SK-N-SH (cell line): Measurements from ENCODE around the gene GALNT8. TPM values are rescaled to one million over a fixed set of nuclear protein-coding genes. Genes with fewer than 3 reads are reported as not detected.

Experiments
- CTCF ChIA-PET: fragments of 300-600, 350-600 bp; formaldehyde crosslinking; extraction: SDS; loops from one replicate; lab custom pipeline; 2021; lab: Yijun Ruan, JAX
- POLR2A ChIA-PET: fragments of 350-600 bp; sonication (Branson Sonifier 250); formaldehyde crosslinking; extraction: SDS; loops from one replicate; lab custom pipeline; 2020; ENCODE audit warnings: antibody characterized with exemption, inconsistent platforms; lab: Yijun Ruan, JAX
- DNase-seq: peaks from one replicate; pipeline ENCODE4 v3.0.0; 2012
- H2AFZ ChIP-seq: fragments of 200-600 bp; sonication (generic); 2 replicates; pipeline ENCODE4 v1.8.1; 2016; ENCODE audit warnings: antibody characterized with exemption, mild to moderate bottlenecking, low read depth
- H3F3A ChIP-seq: fragments of 200-600 bp; sonication (generic); replicated peaks from 2 replicates; pipeline ENCODE3; 2016; ENCODE audit warnings: antibody characterized with exemption, mild to moderate bottlenecking; ENCODE audit not compliant: insufficient read depth
- H3K27ac ChIP-seq, 2 experiments: fragments of 200-500 bp in 1 of 2; fragments of 200-600 bp in 1 of 2; sonication (Bioruptor generic) in 1 of 2; sonication (generic), shearing (Covaris generic) in 1 of 2; 2 replicates each; pipeline versions ENCODE4 v1.5.1 to v1.6.1; 2014 to 2016; ENCODE audit warnings: low read depth in 2 of 2, inconsistent platforms in 1 of 2, low read length in 1 of 2, mild to moderate bottlenecking in 1 of 2, mixed read lengths in 1 of 2
- H3K27me3 ChIP-seq: fragments of 200-600 bp; sonication (generic), shearing (Covaris generic); 2 replicates; pipeline ENCODE4 v1.6.1; 2016; ENCODE audit warnings: mixed run types; ENCODE audit not compliant: insufficient read depth
- H3K36me3 ChIP-seq, 2 experiments: fragments of 200-500 bp in 1 of 2; fragments of 200-600 bp in 1 of 2; sonication (Bioruptor generic) in 1 of 2; sonication (generic) in 1 of 2; replicated peaks in 1 of 2; 2 replicates each; pipeline versions ENCODE3 to v1.5.1; 2014 to 2016; ENCODE audit warnings: low read length in 1 of 2, mild to moderate bottlenecking in 1 of 2; ENCODE audit not compliant: insufficient read depth in 2 of 2, control insufficient read depth in 1 of 2
- H3K4me1 ChIP-seq, 2 experiments: fragments of 200-500 bp in 1 of 2; fragments of 200-600 bp in 1 of 2; sonication (Bioruptor generic) in 1 of 2; sonication (generic), shearing (Covaris generic) in 1 of 2; 2 replicates each; pipeline versions ENCODE4 v1.5.1 to v1.6.1; 2014 to 2016; ENCODE audit warnings: low read depth in 1 of 2, low read length in 1 of 2, mixed run types in 1 of 2; ENCODE audit not compliant: insufficient read depth in 2 of 2, control insufficient read depth in 1 of 2
- H3K4me2 ChIP-seq: fragments of 200-600 bp; sonication (generic), shearing (Covaris generic); 2 replicates; pipeline ENCODE4 v1.6.1; 2017; ENCODE audit warnings: mixed run types
- H3K4me3 ChIP-seq, 2 experiments: fragments of 200-500 bp in 1 of 2; fragments of 200-600 bp in 1 of 2; sonication (Bioruptor generic) in 1 of 2; sonication (generic), shearing (Covaris generic) in 1 of 2; 2 replicates each; pipeline versions ENCODE4 v1.5.1 to v1.8.1; 2014 to 2016; ENCODE audit warnings: low read depth in 2 of 2, inconsistent platforms in 1 of 2, low read length in 1 of 2, mild to moderate bottlenecking in 1 of 2, mixed read lengths in 1 of 2, moderate library complexity in 1 of 2
- H3K79me2 ChIP-seq: fragments of 200-600 bp; sonication (generic); 2 replicates; pipeline ENCODE4 v1.8.1; 2017; ENCODE audit warnings: mild to moderate bottlenecking; ENCODE audit not compliant: insufficient read depth
- H3K9ac ChIP-seq: fragments of 200-600 bp; sonication (generic); 2 replicates; pipeline ENCODE4 v1.6.1; 2017; ENCODE audit warnings: mixed run types
- H3K9me2 ChIP-seq: fragments of 200-600 bp; sonication (generic); 2 replicates; pipeline ENCODE4 v1.6.1; 2017; ENCODE audit warnings: mixed run types
- H3K9me3 ChIP-seq: fragments of 200-600 bp; sonication (generic); 2 replicates; pipeline ENCODE4 v1.6.1; 2017; ENCODE audit warnings: mixed run types, mild to moderate bottlenecking, moderate library complexity
- H4K20me1 ChIP-seq: fragments of 200-600 bp; sonication (generic); 2 replicates; pipeline ENCODE4 v1.6.1; 2017; ENCODE audit warnings: mild to moderate bottlenecking, mixed run types; ENCODE audit not compliant: insufficient read depth
- EP300 ChIP-seq, 2 experiments: IDR thresholded peaks; 2 replicates each; pipeline versions ENCODE4 v1.4.0 to v1.6.1; 2012; ENCODE audit warnings: borderline replicate concordance in 1 of 2, low read depth in 1 of 2, low read length in 1 of 2
- EZH2phosphoT487 ChIP-seq: fragments of 200-600 bp; sonication (generic); IDR thresholded peaks from 2 replicates; pipeline ENCODE4 v1.6.1; 2017; ENCODE audit warnings: low read depth, mixed run types, mild to moderate bottlenecking, antibody characterized with exemption, moderate library complexity, borderline replicate concordance
- FOXM1 ChIP-seq: IDR thresholded peaks from 2 replicates; pipeline ENCODE4 v1.4.0; 2012; ENCODE audit warnings: low read depth, mild to moderate bottlenecking
- GABPA ChIP-seq: IDR thresholded peaks from 2 replicates; pipeline ENCODE4 v1.4.0; 2012; ENCODE audit warnings: low read depth, mild to moderate bottlenecking
- JUND ChIP-seq: IDR thresholded peaks from 2 replicates; pipeline ENCODE4 v1.4.0; 2012
- MEF2A ChIP-seq: IDR thresholded peaks from 2 replicates; pipeline ENCODE4 v1.4.0; 2012; ENCODE audit warnings: low read depth, borderline replicate concordance
- MXI1 ChIP-seq: IDR thresholded peaks from 2 replicates; pipeline ENCODE4 v1.6.1; 2012; ENCODE audit warnings: mild to moderate bottlenecking, low read depth, low read length, improper control_type of control experiment
- RAD21 ChIP-seq: IDR thresholded peaks from 2 replicates; pipeline ENCODE4 v1.6.1; 2012; ENCODE audit warnings: mild to moderate bottlenecking, low read length
- RFX5 ChIP-seq: IDR thresholded peaks from 2 replicates; pipeline ENCODE4 v1.6.1; 2012; ENCODE audit warnings: mild to moderate bottlenecking, improper control_type of control experiment, low read length
- RXRA ChIP-seq: IDR thresholded peaks from 2 replicates; pipeline ENCODE4 v1.4.0; 2012; ENCODE audit warnings: low read depth, mild to moderate bottlenecking, borderline replicate concordance
- SIN3A ChIP-seq: IDR thresholded peaks from 2 replicates; pipeline ENCODE4 v1.6.1; 2012; ENCODE audit warnings: low read depth, mild to moderate bottlenecking, low read length, moderate library complexity, borderline replicate concordance
- SMC3 ChIP-seq: IDR thresholded peaks from 2 replicates; pipeline ENCODE4 v1.6.1; 2012; ENCODE audit warnings: low read depth, low read length, improper control_type of control experiment
- TAF1 ChIP-seq: IDR thresholded peaks from 2 replicates; pipeline ENCODE4 v1.6.1; 2012; ENCODE audit warnings: low read depth, mild to moderate bottlenecking, low read length, moderate library complexity, borderline replicate concordance
- YY1 ChIP-seq: IDR thresholded peaks from 2 replicates; pipeline ENCODE4 v1.4.0; 2012; ENCODE audit warnings: low read depth, mild to moderate bottlenecking
- WGBS: methylation state at CpG from one replicate; pipeline ENCODE4 v1.1.6; 2017; ENCODE audit warnings: low lambda C conversion rate; 5-methylcytosine and 5-hydroxymethylcytosine counted together
- polyA plus RNA-seq, 3 experiments: library from polyadenylated mRNA; depleted of rRNA; stranded (reverse); fragments of >200 nt; gene quantifications; 2 replicates each; pipeline ENCODE4 v1.2.3, GENCODE V29; 2012
- TF ChIP-seq, protein P1 (sequence below): IDR thresholded peaks from 2 replicates; pipeline ENCODE4 v1.4.0; 2012; ENCODE audit warnings: low read depth
- TF ChIP-seq, protein P2 (sequence below): fragments of 150-350 bp; IDR thresholded peaks from 2 replicates; pipeline ENCODE4 v1.6.1; 2016; ENCODE audit warnings: mild to moderate bottlenecking, low read depth, low read length
- TF ChIP-seq, protein P3 (sequence below): IDR thresholded peaks from 2 replicates; pipeline ENCODE4 v1.6.1; 2012; ENCODE audit warnings: mild to moderate bottlenecking, low read depth, low read length, moderate library complexity

The GALNT8 gene
- polyA plus RNA-seq, 1 of the 3 experiments (the other 2 are of a cell fraction), result not detected

DNA sequence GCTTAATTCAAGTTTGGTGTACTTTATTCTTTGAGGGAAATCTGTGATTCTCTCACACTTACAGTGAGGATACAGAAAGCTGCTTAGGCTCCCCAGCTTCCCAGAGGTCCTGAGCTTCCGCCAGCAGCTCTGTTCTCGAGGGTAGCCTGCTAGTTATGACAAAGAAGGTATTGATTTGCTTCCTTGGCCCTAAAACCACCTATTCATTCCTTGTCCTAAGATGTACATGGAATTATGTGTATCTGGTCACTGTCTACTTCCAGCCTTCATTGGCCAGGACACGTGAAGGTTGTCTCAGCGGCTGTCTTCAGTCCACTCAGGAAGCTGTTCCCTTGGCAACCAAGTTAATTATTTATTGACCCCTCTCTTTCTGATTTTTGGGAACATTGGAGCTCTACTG lies 55.7 kb downstream of the GALNT8 start (continued):
- TF ChIP-seq MXI1 (no peak), EZH2phosphoT487 (no peak), SIN3A (no peak), RXRA (no peak)
- TF ChIP-seq, protein P1, sequence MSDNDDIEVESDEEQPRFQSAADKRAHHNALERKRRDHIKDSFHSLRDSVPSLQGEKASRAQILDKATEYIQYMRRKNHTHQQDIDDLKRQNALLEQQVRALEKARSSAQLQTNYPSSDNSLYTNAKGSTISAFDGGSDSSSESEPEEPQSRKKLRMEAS, result no peak

DNA sequence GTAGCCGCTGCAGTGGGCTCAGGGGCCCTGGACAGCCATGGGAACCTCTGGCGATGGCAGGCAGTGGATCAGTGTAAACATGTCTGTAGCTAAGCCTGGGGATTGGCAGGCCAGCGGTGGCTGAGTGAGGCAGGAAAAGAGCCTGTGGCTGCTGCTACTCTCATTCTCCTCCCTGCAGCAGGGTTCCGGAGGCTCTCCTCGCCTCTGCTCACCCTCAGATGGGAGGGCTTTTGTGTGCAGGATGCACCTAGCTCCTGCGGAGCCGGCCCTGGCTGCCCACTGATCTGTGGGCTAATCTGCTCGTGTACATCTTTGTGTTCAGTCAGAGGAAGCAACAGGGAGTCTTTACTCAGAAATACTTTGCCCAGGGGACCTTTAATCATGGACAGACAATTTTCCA lies 59.5 kb downstream of the GALNT8 start:
- no peaks in the 10 kb centered on the region for H3K36me3 ChIP-seq
- no peak for TF ChIP-seq YY1
- no peak for TF ChIP-seq JUND
- TF ChIP-seq MEF2A, result no peak
- TF ChIP-seq TAF1, result no peak
- TF ChIP-seq RFX5, result no peak
- TF ChIP-seq SMC3, result no peak
- TF ChIP-seq MXI1, result no peak
- H3K9me2 ChIP-seq, result no peaks in the 10 kb centered on the region
- no peak overlapping the region for H2AFZ ChIP-seq
- no peak overlapping the region for H3K4me2 ChIP-seq
- no peaks in the 10 kb centered on the region for H3K4me1 ChIP-seq
- H4K20me1 ChIP-seq, result no peaks in the 10 kb centered on the region
- no peaks in the 10 kb centered on the region for H3K79me2 ChIP-seq
- POLR2A ChIA-PET, result no interaction called here
- H3K9ac ChIP-seq, result no peak overlapping the region
- DNase-seq, result no peak
- CTCF ChIA-PET, result no interaction called here
- H3K9me3 ChIP-seq, result no peaks in the 10 kb centered on the region
- H3K27me3 ChIP-seq, result no peaks in the 10 kb centered on the region; the same call in 1 of the 2 replicates
- no peak overlapping the region for H3K27ac ChIP-seq
- 3% methylated on average over 6 of the region's 8 CpGs for WGBS
- no peak overlapping the region for H3K4me3 ChIP-seq
- no peaks in the 10 kb centered on the region for H3F3A ChIP-seq

DNA sequence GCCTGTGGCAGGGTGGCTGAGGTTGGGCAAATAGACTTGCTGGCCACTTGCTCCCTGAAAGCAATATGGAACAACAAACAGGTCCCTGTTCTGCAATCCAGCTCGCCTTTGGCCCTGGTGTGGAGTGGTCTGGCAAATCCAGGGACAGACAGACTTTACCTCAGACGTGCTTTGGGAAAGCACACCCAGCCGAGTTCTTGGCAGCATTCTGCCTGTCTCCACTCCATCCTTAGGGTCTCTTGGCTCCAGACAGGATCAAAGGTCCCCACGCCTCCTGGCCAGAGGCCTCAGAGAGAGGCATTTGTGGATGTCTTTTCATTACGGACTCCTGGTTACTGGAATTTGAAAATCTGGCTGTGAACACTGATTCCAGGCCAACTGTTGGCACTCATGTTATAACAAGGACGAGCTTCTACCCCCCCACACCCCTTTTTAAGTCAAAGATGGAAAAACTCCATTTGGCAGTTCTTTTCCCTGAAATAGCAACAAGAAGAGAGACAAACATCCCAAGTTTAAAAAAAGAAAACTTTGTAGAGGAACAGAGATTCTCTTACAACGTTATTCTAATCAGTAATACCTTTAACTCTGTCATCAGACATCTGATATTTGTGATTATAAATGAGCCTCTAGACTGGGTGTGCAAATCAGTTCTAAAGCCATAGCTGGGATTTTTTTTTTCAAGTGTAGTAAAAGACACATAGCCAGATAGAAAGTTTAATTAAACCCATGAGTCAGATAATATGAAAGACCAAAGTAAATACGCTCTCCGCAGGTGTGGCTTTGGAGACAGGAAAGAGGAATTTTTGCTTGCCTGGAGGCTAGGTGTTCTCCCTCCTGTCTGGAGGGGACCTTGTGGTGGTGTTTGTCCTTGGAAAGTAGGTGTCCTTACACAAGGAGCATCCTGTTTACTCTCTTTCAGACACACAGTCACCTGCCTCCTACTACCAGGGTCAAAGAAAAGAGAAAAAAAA lies 60.7 kb downstream of the GALNT8 start:
- Histone ChIP-seq H4K20me1 (no peaks in the 10 kb centered on the region), H2AFZ (no peak overlapping the region), H3K36me3 (no peaks in the 10 kb centered on the region), H3K9ac (no peak overlapping the region), H3K4me1 (no peaks in the 10 kb centered on the region), H3K9me3 (no peaks in the 10 kb centered on the region), H3K27ac (no peak overlapping the region), H3K79me2 (no peaks in the 10 kb centered on the region), H3F3A (no peaks in the 10 kb centered on the region), H3K27me3 (no peaks in the 10 kb centered on the region; the same call in 1 of the 2 replicates), H3K9me2 (no peaks in the 10 kb centered on the region), H3K4me3 (no peak overlapping the region), H3K4me2 (no peak overlapping the region)
- POLR2A ChIA-PET, result no interaction called here
- WGBS, result 12% methylated on average over 6 of the region's 9 CpGs
- no peak for DNase-seq
- CTCF ChIA-PET, result no interaction called here
- TF ChIP-seq, protein P2, sequence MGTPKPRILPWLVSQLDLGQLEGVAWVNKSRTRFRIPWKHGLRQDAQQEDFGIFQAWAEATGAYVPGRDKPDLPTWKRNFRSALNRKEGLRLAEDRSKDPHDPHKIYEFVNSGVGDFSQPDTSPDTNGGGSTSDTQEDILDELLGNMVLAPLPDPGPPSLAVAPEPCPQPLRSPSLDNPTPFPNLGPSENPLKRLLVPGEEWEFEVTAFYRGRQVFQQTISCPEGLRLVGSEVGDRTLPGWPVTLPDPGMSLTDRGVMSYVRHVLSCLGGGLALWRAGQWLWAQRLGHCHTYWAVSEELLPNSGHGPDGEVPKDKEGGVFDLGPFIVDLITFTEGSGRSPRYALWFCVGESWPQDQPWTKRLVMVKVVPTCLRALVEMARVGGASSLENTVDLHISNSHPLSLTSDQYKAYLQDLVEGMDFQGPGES, result no peak
- TF ChIP-seq FOXM1, result no peak
- TF ChIP-seq EP300 (IDR thresholded peaks at IDR 0.05; ENCODE audit: borderline replicate concordance in 1 of 2, low read depth in 1 of 2, low read length in 1 of 2), result no peak
- TF ChIP-seq, protein P3, sequence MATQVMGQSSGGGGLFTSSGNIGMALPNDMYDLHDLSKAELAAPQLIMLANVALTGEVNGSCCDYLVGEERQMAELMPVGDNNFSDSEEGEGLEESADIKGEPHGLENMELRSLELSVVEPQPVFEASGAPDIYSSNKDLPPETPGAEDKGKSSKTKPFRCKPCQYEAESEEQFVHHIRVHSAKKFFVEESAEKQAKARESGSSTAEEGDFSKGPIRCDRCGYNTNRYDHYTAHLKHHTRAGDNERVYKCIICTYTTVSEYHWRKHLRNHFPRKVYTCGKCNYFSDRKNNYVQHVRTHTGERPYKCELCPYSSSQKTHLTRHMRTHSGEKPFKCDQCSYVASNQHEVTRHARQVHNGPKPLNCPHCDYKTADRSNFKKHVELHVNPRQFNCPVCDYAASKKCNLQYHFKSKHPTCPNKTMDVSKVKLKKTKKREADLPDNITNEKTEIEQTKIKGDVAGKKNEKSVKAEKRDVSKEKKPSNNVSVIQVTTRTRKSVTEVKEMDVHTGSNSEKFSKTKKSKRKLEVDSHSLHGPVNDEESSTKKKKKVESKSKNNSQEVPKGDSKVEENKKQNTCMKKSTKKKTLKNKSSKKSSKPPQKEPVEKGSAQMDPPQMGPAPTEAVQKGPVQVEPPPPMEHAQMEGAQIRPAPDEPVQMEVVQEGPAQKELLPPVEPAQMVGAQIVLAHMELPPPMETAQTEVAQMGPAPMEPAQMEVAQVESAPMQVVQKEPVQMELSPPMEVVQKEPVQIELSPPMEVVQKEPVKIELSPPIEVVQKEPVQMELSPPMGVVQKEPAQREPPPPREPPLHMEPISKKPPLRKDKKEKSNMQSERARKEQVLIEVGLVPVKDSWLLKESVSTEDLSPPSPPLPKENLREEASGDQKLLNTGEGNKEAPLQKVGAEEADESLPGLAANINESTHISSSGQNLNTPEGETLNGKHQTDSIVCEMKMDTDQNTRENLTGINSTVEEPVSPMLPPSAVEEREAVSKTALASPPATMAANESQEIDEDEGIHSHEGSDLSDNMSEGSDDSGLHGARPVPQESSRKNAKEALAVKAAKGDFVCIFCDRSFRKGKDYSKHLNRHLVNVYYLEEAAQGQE, result no peak
- no peak for TF ChIP-seq SMC3
- no peak for TF ChIP-seq GABPA
- TF ChIP-seq RAD21, result no peak
- no peak for TF ChIP-seq EZH2phosphoT487
- TF ChIP-seq SIN3A, result no peak
